ENCODE results near the gene DAG1. TPM values are rescaled to one million over a fixed set of nuclear protein-coding genes. Genes with fewer than 3 reads are reported as not detected.
A peak's percentile ranks its signal among the peaks of the same experiment; 100 is the strongest.

DAG1 gene
- polyA plus RNA-seq, 1 experiment = 144 TPM

DNA sequence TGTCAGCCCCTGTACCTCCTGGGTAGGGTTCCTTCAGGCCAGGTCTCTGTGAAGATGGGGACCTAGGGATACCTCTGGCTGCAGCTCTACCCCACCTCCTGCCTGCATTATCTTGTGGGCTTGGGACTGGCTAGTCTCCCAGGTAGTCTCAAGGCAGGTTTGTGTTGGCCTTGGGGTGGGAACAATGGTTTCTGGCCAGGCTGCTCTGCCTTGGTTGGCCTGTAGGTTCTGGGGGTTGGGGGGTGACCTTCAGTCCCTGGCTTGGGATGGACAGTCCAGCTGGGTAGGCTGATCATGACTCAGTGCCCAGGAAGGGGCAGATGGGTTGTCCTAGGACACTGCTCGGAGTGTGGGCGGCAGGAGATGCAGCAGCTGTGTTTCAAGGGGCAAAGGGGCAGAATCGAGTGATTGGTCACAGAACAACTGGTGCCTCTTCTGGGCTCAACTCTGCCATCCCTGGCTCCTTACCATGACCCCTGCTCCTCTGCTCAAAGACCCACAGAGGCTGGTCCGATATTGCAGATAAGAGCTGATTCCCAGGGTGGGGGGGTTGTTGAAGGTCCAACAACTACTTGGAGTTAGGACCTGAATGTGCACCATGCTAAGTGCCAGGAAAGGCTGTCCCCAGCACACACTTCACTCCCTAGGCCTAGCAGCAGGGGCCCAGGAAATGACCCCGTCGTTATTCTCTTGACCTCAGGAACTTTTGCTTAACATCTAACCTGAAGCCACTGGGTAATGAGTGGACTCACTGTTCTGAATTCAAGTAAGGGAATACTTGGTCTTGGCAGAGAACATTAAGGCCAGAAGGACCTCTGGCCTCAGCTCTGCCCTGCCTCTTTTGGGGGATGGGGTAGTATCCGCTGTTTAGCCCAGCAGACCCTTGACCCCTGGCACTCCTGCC is 66.2 kb downstream of the DAG1 start:
- Histone ChIP-seq H3K27me3 (ENCODE audit: control insufficient read depth, insufficient read depth, low read length) (no peaks in the 10 kb centered on the region), H3K36me3 (ENCODE audit: control insufficient read depth, insufficient read depth, low read length) (peaks cover 14% of the 10 kb centered on the region), H3K4me3 (ENCODE audit: low read depth, low read length) (no peak overlapping the region)
- TF ChIP-seq, protein P1, sequence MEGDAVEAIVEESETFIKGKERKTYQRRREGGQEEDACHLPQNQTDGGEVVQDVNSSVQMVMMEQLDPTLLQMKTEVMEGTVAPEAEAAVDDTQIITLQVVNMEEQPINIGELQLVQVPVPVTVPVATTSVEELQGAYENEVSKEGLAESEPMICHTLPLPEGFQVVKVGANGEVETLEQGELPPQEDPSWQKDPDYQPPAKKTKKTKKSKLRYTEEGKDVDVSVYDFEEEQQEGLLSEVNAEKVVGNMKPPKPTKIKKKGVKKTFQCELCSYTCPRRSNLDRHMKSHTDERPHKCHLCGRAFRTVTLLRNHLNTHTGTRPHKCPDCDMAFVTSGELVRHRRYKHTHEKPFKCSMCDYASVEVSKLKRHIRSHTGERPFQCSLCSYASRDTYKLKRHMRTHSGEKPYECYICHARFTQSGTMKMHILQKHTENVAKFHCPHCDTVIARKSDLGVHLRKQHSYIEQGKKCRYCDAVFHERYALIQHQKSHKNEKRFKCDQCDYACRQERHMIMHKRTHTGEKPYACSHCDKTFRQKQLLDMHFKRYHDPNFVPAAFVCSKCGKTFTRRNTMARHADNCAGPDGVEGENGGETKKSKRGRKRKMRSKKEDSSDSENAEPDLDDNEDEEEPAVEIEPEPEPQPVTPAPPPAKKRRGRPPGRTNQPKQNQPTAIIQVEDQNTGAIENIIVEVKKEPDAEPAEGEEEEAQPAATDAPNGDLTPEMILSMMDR (IDR thresholded peaks at IDR 0.05; ENCODE audit: insufficient read depth, low read depth, low read length) = no peak
- DNase-seq (ENCODE audit: low read depth) = no peak
- POLR2A ChIA-PET = no interaction called here
- CTCF ChIA-PET = interaction anchor here (0.6 to 8.3 kb wide), 3 partner anchors 23 to 135 kb away, joined by 3 to 152 read pairs (median 3); no protein-coding TSS in a partner anchor

DNA sequence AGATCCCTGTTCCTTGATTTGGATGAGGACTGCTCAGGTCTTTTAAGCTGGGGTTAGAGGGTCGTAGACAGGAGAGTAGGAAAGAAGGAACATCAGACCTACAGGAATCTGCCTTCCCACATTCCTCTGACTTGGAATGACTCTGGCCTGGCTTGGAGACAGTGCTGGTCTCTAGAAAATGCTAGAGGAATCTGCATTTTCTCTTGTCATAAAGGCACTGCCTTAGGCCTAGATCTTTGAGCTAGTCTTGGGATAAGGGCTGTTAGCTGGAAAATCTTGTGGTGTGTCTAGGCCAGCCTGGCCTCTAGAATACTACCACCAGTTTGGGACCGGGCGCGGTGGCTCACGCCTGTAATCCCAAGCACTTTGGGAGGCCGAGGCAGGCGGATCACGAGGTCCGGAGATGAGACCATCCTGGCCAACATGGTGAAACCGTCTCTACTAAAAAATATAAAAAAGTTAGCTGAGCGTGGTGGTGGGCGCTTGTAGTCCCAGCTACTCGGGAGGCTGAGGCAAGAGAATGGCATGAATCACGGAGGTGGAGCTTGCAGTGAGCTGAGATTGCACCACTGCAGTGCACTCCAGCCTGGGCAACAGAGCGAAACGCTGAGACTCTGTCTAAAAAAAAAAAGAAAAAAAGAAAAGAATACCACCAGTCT is 66.9 kb downstream of the DAG1 start:
- Histone ChIP-seq H3K4me3 (ENCODE audit: low read depth, low read length) (no peak overlapping the region), H3K36me3 (ENCODE audit: control insufficient read depth, insufficient read depth, low read length) (peaks cover 8% of the 10 kb centered on the region), H3K27me3 (ENCODE audit: control insufficient read depth, insufficient read depth, low read length) (no peaks in the 10 kb centered on the region)
- CTCF ChIA-PET = interaction anchor here (0.6 to 8.3 kb wide), 2 partner anchors 61 to 134 kb away, joined by 3 to 152 read pairs; no protein-coding TSS in a partner anchor
- TF ChIP-seq, protein P1 (IDR thresholded peaks at IDR 0.05; ENCODE audit: insufficient read depth, low read depth, low read length) = no peak
- no peak for DNase-seq (ENCODE audit: low read depth)
- POLR2A ChIA-PET = interaction anchor here (0.5 to 0.6 kb wide), 2 partner anchors 67 to 690 kb away, joined by 4 to 6 read pairs; no protein-coding TSS in a partner anchor

DNA sequence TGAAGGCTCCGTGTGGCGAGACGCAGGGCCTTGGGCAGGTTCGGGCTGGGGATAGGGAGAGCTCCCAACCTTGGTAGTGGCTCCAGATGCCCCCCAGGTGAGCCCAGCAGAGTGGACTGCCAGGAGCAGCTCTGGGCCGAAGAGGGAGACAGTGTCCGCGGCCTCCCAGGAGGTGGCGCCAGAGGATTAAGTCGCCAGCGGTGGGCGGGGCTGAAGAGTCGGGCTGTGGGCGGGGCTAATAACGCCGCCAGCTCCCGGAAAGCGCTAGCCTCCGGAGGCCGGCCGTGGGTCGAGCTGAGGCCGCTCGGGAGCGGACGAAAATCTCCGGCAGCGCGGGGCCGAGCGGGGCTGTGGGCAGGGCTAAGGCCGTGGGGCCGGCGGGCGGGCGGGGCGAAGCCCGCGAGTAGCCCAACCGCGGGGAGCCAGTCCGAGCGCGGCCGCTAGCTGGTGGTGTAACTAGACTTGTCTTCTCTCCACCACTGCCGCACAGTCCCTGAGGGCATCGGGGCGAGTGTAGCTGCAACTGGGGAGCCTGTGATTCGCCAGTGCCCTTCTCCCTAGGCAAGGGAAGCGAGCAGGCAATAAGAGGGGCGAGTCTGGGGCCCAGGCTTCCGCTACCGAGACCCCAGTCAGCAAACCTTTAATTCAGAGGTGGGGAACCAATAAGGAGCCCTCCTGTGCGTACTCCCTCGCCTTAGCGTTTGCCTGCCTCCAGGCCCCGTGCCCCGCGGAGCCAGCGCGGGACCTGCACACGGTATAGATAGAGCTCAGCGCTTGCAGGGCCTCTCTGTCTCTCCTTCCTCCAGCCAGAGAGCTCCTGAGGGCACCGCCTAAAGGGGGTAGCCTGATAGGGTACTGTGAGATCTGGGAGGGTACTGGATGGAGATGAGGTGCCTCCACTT is 69.8 kb downstream of the DAG1 start:
- TF ChIP-seq, protein P1 (IDR thresholded peaks at IDR 0.05; ENCODE audit: insufficient read depth, low read depth, low read length) = peak; percentile 90
- POLR2A ChIA-PET = interaction anchor here (0.5 to 0.6 kb wide), 3 partner anchors 39 to 133 kb away, joined by 3 to 4 read pairs (median 3); no protein-coding TSS in a partner anchor
- H3K4me3 ChIP-seq (ENCODE audit: low read depth, low read length) = peak overlapping the region; percentile 43
- peaks cover 2% of the 10 kb centered on the region for H3K27me3 ChIP-seq (ENCODE audit: control insufficient read depth, insufficient read depth, low read length)
- CTCF ChIA-PET = interaction anchor here (0.7 to 8.3 kb wide), 55 partner anchors 9 to 581 kb away, joined by 3 to 152 read pairs (median 5); partner anchors contain the start of genes BSN, DAG1 and INKA1
- DNase-seq (ENCODE audit: low read depth) = peak; percentile 60
- H3K36me3 ChIP-seq (ENCODE audit: control insufficient read depth, insufficient read depth, low read length) = no peaks in the 10 kb centered on the region; the same call in 1 of the 2 replicates

DNA sequence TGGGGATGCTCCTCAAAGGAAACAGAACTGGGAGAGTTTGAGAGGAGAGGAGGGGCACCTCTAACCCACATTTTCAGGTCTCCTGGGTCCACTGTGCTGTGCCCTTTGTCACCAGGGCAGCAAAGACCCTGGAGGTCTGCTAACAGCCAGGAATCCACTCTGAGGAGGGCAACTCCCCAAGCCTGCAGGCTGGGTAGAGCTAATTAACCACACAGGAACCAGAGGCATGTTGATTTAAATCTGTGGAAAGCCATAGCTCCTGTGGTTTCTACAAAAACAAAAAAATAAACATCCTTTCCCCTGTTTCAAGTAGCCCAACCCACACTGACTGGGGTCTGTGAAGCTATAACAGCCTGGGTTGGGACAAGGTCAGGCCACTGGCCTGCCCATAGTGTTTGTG is 82.0 kb downstream of the DAG1 start:
- POLR2A ChIA-PET = no interaction called here
- CTCF ChIA-PET = interaction anchor here (1.9 kb wide), 1 partner anchor 13 kb away, joined by 10 read pairs; no protein-coding TSS in a partner anchor

More for the DNA sequence above, 82.0 kb downstream of the DAG1 start:
- H3K4me3 ChIP-seq (ENCODE audit: low read depth, low read length) = no peak overlapping the region
- H3K36me3 ChIP-seq (ENCODE audit: control insufficient read depth, insufficient read depth, low read length) = no peaks in the 10 kb centered on the region
- DNase-seq (ENCODE audit: low read depth) = no peak
- H3K27me3 ChIP-seq (ENCODE audit: control insufficient read depth, insufficient read depth, low read length) = peaks cover 11% of the 10 kb centered on the region
- TF ChIP-seq, protein P1 (IDR thresholded peaks at IDR 0.05; ENCODE audit: insufficient read depth, low read depth, low read length) = no peak
